Measurements from ENCODE around the gene C1QTNF1. TPM values are rescaled to one million over a fixed set of nuclear protein-coding genes. Genes with fewer than 3 reads are reported as not detected.

The C1QTNF1 gene
- total RNA-seq, 2 donors from 2014 or later, result 125 to 401 TPM

- no peaks in the 10 kb centered on the region for H3K9me3 ChIP-seq
- DNase-seq (ENCODE audit: low spot score), result no peak
Observed at GRCh38 chr17:79064026-79064425, 40.1 kb downstream of the C1QTNF1 start.

GRCh38 chr17:79065105-79065670 lies 41.2 kb downstream of the C1QTNF1 start:
- peak; percentile 29 to 62 for TF ChIP-seq CTCF (IDR thresholded peaks at IDR 0.05)
- Histone ChIP-seq H3K4me1 (no peaks in the 10 kb centered on the region), H3K4me3 (no peak overlapping the region), H3K27me3 (no peaks in the 10 kb centered on the region), H3K9me3 (no peaks in the 10 kb centered on the region), H3K27ac (no peak overlapping the region), H3K36me3 (no peaks in the 10 kb centered on the region)
- DNase-seq (ENCODE audit: low spot score), result no peak

More at GRCh38 chr17:79064026-79064425, 40.1 kb downstream of the C1QTNF1 start:
- no peak overlapping the region for H3K4me3 ChIP-seq
- TF ChIP-seq CTCF (IDR thresholded peaks at IDR 0.05), result no peak
- no peaks in the 10 kb centered on the region for H3K4me1 ChIP-seq
- H3K27ac ChIP-seq, result no peak overlapping the region
- H3K27me3 ChIP-seq, result no peaks in the 10 kb centered on the region
- H3K36me3 ChIP-seq, result no peaks in the 10 kb centered on the region

- TF ChIP-seq CTCF (IDR thresholded peaks at IDR 0.05), result no peak
- Histone ChIP-seq H3K4me1 (no peaks in the 10 kb centered on the region), H3K27ac (no peak overlapping the region), H3K4me3 (no peak overlapping the region), H3K36me3 (no peaks in the 10 kb centered on the region), H3K27me3 (no peaks in the 10 kb centered on the region), H3K9me3 (no peaks in the 10 kb centered on the region)
- no peak for DNase-seq (ENCODE audit: low spot score)
Observed at GRCh38 chr17:79066963-79067362, 43.0 kb downstream of the C1QTNF1 start.

GRCh38 chr17:79070266-79070880 lies 46.4 kb downstream of the C1QTNF1 start:
- Histone ChIP-seq H3K9me3 (no peaks in the 10 kb centered on the region), H3K4me3 (no peak overlapping the region), H3K27me3 (no peaks in the 10 kb centered on the region), H3K36me3 (no peaks in the 10 kb centered on the region), H3K4me1 (peaks cover 0 to 11% of the 10 kb centered on the region in 2 donors), H3K27ac (no peak overlapping the region)
- no peak for TF ChIP-seq CTCF (IDR thresholded peaks at IDR 0.05)
- DNase-seq (ENCODE audit: low spot score), result no peak

- no peaks in the 10 kb centered on the region for H3K9me3 ChIP-seq
- H3K36me3 ChIP-seq, result no peaks in the 10 kb centered on the region
- H3K27ac ChIP-seq, result no peak overlapping the region
- no peaks in the 10 kb centered on the region for H3K27me3 ChIP-seq
- H3K4me1 ChIP-seq, result peaks cover 0 to 18% of the 10 kb centered on the region in 2 donors
- no peak overlapping the region for H3K4me3 ChIP-seq
- no peak for DNase-seq (ENCODE audit: low spot score)
- no peak for TF ChIP-seq CTCF (IDR thresholded peaks at IDR 0.05)
Observed at GRCh38 chr17:79071161-79071740, 47.3 kb downstream of the C1QTNF1 start.

Measured in right atrium auricular region (tissue), 2 donors.